ENCODE measurements around the gene PRAC1.
"Not testable (repeated sequence)": the region's sequence is repeated elsewhere in the genome, so short reads cannot be mapped to it uniquely, and the experiment has no call there.

The PRAC1 gene

GRCh38 chr17:48725288-48726064 is 3.2 kb upstream of the PRAC1 start:
- DNase-seq, result no peak

GRCh38 chr17:48725004-48725287 is 2.6 kb upstream of the PRAC1 start:
- DNase-seq, result no peak

- peak; percentile 90 for DNase-seq
Measured at GRCh38 chr17:48724251-48725003, 2.1 kb upstream of the PRAC1 start.

GRCh38 chr17:48723423-48724250 is 1.3 kb upstream of the PRAC1 start:
- peak; percentile 40 for DNase-seq

GRCh38 chr17:48722915-48723422 is 651 bp upstream of the PRAC1 start, which contains the start of gene PRAC2:
TSS of gene PRAC2 (plus strand) at chr17:48723185. CDS start at chr17:48724411, 1,226 bp downstream.
- no peak for DNase-seq

- no peak for DNase-seq
Measured at GRCh38 chr17:48721009-48721402, 1.3 kb downstream of the PRAC1 start.

GRCh38 chr17:48720266-48721008 is 1.9 kb downstream of the PRAC1 start:
- no peak for DNase-seq

- no peak for DNase-seq
Measured at GRCh38 chr17:48719642-48720265, 2.6 kb downstream of the PRAC1 start.

GRCh38 chr17:48718761-48719641 is 3.3 kb downstream of the PRAC1 start:
- DNase-seq, result no peak

- DNase-seq, result no peak
Measured at GRCh38 chr17:48718227-48718760, 4.0 kb downstream of the PRAC1 start.

GRCh38 chr17:48717367-48718226 is 4.7 kb downstream of the PRAC1 start:
- no peak for DNase-seq

- DNase-seq, result not testable (repeated sequence)
Measured at GRCh38 chr17:48716549-48716948, 5.8 kb downstream of the PRAC1 start.

GRCh38 chr17:48715496-48716399 is 6.6 kb downstream of the PRAC1 start:
- DNase-seq, result no peak

- no peak for DNase-seq
Measured at GRCh38 chr17:48711128-48711527, 11.2 kb downstream of the PRAC1 start.

GRCh38 chr17:48704361-48705248 is 17.7 kb downstream of the PRAC1 start:
- DNase-seq, result no peak

- no peak for DNase-seq
Measured at GRCh38 chr17:48701864-48702532, 20.3 kb downstream of the PRAC1 start.

GRCh38 chr17:48693178-48693577 is 29.1 kb downstream of the PRAC1 start:
- DNase-seq, result no peak
